ENCODE results near the gene PIK3R4.

- TF ChIP-seq EZH2 (IDR thresholded peaks at IDR 0.05; ENCODE audit: borderline replicate concordance, low read length) (no peak), CTCF (conservative IDR thresholded peaks at IDR 0.05 in 1 of 2, IDR thresholded peaks at IDR 0.05 in 1 of 2; ENCODE audit: extremely low read depth in 1 of 2, insufficient read depth in 1 of 2, low read depth in 1 of 2, low read length in 2 of 2) (no peak)
Measured at GRCh38 chr3:130761730-130762311, 15.2 kb upstream of the PIK3R4 start.

All from mammary epithelial cell (primary cell).